IPS-NIHi7 (cell line): Measurements from ENCODE around the gene SOSTDC1.
"Not testable (repeated sequence)": the region's sequence is repeated elsewhere in the genome, so short reads cannot be mapped to it uniquely, and the experiment has no call there.

Source experiments
- DNase-seq: peaks from one replicate; pipeline ENCODE4 v3.0.0; 2012; ENCODE audit warnings: mixed read lengths; ENCODE audit errors: extremely low spot score

Gene SOSTDC1, protein sequence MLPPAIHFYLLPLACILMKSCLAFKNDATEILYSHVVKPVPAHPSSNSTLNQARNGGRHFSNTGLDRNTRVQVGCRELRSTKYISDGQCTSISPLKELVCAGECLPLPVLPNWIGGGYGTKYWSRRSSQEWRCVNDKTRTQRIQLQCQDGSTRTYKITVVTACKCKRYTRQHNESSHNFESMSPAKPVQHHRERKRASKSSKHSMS

DNA sequence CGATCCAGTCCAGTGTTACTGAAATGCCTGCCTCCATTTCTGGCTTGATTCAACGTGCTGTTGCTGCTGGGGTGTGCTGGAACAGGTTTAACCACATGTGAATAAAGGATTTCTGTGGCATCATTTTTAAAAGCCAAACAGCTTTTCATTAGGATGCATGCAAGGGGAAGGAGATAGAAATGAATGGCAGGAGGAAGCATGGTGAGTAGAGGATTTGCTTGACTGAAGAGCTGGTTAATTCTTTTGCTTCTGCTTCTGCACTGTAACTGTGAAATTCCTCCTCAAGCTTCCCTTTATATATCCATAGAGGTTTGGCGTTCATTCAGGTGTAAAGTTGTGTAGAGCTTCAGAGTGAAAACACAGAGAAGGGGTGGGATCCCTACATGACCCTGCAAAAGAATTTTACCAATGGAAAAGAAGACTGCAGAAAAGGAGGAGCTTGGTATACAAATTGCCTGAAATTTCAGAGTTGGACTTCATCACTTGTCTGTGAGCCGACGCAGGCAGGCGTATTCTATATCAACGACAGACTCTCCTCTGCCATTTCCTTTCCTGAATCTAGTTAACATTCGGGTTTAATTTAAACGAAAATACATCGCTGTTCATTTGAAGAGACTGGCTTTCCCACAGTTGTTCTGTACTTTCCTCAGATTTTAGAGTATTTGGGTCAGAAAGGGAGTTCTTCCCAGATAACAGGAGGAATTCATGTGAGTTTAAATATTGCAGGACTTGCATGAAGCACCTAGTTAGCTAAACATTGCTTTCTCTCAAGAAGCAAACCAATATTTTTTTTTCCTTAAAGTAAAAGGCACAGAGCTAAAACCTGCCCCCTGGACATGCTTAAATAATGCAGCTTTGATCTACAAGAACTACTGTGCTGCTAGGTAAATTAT, at the start of gene SOSTDC1:
Gene SOSTDC1, minus strand, starts transcription at position 270 of the 893 bp plus-strand sequence. Its CDS starts 70 bp downstream, at position 200.
- DNase-seq = peak; percentile 14

DNA sequence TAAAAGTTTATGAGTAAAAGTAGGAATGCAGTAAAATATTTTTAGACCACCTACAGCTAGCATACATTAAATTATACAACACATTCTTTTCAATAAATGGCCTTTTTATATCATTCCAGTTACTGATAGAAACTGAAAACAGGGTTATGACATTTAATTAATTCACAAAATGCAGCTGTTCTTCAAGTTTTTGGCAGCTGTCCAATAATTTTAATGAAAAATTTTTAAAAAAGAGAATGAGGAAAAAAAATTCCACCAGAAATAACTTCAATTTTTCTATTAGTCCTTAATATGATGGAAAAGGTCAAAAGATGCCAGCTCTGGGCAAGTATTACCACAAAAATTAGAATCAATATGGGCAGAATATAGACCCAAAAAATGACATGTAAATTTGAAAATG, 49.2 kb upstream of the SOSTDC1 start:
- no peak for DNase-seq

DNA sequence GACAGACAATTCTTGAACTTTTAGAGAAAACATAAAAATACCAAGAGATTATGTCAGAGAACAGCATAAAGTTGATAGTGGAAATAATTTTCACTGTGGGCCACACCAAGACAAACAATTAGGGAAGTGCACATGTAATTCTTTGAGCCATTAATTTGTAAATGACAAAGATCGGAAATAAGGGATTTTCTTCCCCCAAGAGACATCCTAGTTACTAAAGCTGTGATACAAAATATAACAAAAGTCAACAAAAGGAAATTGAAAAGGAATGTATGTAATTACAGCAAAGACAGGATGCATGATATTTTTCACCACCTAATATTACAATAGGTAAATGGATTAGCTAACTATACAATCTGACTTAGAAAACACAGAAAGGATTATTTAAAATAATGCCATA, 48.7 kb upstream of the SOSTDC1 start:
- no peak for DNase-seq

DNA sequence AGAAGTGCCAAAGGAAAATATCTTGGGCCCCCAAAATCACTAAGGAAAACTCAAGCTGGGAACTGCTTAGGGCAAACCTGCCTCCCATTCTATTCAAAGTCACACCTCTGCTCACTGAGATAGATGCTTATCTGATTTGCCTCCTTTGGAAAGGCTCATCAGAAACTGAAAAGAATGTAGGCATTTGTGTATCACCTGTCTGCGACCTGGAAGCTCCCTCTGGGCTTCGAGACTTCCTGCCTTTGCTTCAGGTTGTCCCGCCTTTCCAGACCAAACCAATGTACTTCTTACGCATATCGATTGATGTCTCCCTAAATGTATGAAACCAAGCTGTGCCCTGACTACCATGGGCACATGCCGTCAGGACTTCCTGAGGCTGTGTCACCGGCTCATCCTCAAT, 46.6 kb upstream of the SOSTDC1 start:
- DNase-seq = no peak

DNA sequence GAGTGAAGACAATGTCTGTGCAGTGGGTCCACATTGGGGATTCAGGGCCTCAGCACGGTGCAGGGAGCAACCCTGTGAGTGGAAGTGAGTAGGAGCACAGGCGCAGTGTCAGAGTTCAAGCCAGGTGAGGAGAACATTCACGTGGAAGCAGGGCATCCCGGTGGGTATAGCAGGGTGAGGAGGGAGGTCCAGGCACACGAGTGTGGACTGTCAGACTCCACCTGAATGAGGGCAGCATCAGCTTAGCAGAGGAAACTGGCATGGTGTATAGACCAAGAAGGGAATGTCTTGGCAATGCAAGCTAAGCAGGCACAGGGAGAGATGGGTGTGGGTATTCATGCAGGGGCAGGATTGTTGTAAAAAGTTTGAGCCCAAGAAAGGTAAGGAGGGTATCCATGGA, 45.8 kb upstream of the SOSTDC1 start:
- DNase-seq = no peak

DNA sequence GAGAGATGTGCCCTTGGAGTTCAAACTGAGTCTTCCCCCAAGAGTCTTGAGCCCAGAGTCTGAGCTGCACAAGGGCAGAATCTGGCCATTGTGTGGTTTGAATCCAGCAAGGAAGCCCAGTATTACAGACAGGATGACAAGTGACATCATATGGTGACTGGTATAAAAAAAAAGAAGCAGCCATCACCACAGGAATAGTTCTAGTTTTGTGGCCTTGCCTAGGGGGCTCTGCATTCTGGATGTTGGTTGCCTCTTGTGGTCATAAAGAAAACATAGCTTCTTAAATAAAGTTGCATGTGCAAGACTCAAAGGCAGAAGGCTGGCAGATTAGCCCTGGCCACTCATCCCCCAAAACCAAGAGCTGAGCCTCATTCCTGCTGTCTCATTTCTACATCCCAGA, 44.3 kb upstream of the SOSTDC1 start:
- DNase-seq = no peak

DNA sequence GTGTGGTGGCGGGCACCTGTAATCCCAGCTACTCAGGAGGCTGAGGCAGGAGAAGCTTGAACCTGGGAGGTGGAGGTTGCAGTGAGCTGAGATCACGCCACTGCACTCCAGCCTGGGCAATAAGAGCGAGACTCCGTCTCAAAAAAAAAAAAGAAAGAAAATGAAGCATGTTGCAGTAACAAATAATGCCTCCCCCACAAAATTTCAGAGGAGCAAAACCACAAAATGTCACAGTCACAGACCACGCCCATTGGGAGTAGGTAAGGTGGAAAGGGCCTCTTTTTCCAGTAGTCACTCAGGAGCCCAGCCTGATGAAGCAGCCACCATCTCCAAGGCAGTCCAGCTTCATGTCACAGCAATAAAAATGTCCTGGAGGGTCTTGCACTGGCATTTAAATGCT, 40.9 kb upstream of the SOSTDC1 start:
- DNase-seq = not testable (repeated sequence)

DNA sequence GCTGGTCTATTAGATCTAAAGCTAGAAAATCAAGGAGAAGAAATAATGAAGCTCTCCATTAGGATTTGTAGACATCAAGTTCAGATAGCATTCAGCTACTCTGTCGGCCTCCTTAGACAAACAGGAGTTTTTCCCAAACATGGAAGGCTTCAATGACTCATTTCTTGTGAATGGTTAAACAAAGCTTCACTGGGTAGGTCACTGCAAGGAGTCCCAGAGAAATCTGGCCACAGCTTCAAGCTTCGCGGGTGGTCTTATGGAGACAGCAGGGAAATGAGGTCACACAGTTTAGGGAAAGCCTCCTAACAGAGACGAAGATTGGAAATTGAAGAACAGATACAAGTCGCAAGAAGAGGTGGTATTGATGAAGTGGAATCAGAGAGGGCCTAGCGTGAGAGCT, 38.5 kb upstream of the SOSTDC1 start:
- DNase-seq = peak; percentile 36

DNA sequence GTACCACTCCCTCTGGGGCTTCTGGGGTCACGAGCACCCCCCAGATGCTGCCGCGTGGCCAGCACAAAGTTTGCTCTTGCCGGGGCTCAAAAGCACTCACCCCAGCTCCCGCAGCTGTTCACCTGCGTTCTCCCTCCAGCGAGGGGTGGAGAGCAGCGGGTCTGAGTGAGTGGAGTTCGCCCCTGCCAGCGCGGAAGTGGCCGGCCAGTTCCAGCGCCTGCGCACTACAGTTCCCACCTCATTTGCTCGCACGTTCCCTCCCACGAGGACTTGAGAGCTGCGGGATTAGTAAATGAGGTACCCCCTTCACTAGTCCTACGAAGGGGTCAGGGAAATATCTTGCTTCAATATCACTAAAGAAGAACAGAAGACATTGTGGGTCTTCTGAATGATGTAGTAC, 36.8 kb upstream of the SOSTDC1 start:
- DNase-seq = no peak

DNA sequence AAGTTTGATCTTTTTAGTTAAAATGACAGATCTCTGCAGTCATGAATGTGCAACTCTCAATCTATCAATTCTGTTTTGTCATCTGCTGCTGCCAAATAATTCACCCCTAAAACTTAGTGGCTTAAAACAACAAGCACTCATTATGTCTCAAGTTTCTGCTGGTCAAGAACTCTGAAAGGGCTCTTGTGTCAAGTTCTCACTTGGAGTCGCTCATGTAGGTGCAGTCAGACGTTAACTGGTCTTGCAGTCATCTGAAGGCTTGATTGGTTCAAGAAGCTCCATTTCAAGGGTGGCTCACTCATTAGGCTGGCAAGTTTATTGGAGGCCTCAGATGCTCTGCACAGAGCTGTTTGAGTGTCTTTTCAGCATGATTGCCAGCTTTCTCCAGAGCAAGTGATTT, 32.6 kb upstream of the SOSTDC1 start:
- DNase-seq = no peak

DNA sequence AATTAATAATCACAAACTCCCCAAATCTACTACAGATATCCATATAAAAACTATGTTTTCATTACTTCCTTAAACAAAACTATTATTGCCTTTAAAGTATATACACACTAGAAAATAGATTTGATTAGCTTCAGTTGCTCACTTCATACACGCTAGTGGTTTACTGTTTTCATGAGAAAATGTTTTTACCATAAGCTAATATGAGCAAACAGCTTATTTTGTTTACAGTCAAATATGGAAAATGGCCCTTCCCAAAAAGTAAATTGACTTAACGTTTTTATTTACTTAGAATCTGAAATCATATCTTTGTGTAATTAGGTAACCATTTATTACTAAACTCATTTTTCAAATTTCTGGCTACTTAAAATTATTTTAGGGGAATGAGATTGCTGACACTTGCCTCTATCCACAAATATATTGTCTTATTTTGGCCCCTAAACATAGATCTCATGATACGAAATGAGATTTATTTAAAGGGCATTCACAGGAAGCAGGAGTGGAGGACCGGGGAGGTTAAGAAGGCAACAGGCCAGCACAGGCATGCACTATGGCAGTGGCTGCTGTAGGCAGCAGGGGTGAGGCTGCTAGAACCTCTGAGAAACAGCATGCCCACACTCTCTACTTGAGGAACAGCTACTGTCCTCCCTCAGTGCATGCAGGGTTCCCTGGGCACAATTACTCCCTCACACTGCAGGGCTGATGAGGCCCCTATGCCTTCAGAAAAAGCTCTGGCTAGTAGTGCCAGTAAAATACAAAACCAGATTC, 29.6 kb upstream of the SOSTDC1 start:
- DNase-seq = no peak

DNA sequence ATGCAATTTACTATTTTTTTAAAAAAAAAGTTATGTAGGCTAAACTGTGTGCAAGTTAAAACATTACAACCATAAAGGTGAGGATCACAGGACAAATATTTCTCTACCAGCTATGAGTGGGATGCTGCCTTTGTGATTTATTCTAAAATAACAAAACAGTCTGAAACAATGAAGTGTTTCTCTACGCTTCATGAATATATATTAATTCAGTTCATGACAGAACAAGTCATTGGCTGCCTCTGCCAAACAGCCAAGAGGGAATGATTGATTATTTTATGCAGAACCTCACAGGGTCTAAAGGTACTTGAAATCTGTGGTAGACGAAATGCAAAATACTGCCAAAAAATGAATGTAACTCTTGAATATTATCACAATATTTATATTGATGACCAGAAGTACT, 29.0 kb upstream of the SOSTDC1 start:
- no peak for DNase-seq

DNA sequence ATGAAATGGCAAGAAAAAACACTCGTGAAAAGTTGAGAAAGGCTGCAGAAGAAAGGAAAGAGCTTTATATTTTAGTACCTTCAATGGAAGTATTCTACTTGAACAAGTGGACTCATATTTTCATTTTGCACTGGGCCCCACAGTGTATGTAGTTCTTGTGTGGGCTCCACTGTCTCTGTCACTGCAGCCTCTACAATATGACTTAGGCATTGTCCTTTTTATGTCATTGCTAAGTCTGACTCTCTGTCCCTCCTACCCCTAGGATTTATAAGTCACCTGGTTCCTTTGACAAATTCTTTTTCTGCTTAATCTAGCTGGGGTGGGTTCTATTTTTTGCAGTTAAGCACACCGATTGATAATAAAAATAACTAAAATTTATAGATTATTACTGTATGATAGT, 27.7 kb upstream of the SOSTDC1 start:
- DNase-seq = no peak

DNA sequence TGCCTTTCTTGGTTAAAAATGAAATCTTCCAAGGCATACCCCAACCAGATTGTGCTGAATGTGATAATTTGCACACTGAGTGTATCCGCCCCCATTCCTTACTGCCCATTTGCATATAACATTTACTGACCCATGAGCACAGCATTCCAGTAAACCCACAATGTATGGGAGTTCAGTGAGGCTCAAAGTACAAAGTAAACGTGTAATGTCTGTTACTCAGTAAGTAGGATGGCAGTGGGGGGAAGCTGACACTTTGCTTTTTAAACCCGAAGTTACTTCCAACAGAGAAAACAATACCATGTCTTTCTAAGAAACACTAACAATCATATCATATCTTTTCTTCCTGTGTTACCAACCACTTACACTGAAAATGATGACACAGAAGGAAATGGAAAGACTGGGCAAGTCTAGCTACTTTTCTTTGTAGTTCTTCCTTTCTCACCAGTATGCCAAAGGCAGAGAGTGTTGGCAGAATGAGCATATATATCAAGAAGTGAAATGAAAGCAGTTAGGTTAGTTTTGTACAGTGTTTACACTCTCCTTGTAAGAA, 27.1 kb upstream of the SOSTDC1 start:
- no peak for DNase-seq

DNA sequence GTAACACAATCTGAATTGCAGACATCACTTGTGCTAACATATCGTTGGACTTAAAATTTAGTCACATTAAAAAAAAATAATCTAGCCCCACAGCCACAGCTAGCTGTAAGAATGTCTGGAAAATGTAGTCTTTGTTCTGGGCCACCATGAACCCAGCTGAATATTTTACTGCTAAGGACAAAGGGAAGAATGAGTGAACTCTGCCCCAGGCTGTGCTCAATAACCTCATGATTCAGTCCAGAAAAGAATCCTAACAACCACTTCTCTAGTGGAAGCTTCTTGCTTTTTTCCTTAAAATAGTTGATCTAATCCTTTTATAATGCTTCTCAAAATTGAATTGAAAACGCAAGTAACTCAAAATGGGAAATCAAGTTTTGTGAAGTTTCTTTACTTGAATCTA, 25.6 kb upstream of the SOSTDC1 start:
- DNase-seq = no peak

DNA sequence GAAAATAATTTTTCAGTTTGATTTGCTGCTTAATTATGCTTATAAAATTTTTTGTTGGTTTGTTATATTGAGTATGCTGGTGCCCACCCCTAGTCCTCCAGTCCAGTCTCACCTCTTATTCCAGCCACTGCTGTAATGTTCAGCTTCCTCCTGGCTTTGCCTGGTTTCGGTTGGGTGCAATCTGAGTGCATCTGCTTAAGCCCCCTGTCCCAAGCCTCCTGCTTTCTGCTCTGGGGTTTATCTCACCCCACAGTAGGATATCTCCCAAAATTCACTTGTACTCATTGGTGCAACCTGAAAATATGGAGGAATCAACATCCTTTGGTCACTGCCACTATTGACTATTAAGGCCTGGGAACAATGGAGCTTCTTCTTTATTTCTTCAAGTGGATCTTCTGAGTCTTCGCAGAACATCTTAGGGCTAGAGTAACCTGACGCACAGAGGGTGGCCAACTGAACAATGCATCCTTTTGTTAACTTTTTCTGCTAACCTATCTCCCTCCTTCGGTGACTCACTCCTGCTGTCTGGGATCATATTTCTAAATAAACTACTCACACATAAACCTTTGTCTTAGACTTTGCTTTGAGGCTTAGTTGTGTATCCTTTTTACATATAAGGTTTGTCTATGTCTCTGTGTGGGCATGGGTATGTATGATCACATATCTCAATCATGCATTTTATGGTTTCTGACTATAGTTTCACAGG, 19.1 kb upstream of the SOSTDC1 start:
- DNase-seq = peak; percentile 26

DNA sequence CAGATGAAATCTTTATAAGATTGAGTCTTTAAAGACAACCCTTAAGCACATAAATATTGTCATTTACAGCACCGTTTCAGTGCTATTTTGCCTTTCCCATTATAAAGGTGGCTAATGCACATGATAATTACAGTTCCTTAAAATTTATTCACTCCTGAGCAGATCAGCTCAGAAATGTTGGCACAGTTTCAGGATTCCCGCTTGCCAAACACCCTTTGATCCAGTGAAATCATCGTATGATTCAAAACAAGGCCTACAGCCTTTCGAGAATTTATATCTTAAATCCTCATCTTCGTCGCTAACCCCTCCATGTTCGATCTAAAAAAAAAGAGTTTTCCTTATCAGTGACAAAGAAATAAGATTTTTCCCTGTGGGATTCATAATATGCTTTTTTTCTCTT, 14.1 kb upstream of the SOSTDC1 start:
- no peak for DNase-seq

DNA sequence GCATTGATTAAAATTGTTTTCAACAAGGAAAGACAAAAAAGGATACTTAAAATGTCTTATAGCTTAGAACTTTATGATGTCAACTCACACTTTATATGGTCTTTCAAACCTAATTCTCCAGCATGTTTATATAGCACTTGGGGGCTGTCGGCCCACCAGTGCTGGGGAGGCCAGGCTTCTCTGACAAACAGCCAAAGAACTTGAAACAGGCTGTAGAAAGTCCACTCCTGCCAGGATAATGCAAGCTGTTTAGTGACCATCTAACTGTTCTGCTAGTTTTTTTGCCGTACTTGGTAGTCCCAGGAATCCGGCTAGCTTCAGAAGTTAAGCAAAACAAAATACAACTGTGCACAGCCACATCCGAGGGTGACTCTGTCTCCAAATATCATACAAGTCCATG, 13.6 kb upstream of the SOSTDC1 start:
- DNase-seq = no peak

DNA sequence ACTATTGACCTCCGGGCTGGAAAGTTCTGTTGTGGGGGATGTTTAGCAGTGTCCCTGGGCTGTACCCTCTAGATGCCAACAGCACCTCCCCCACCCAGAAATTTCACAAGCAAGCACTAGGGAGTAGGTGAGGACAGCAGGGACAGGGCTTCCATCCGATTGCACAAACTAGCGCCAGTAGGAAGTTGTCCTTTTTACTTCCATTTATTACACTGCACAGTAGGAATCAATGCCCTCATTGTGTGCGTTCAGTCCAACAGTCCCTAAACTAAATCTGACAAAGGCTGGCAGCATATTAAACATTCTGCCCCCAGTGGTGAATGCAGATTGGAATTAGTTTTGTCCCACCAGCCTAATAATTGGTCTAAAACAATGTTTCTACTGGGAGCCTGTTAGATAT, 6.4 kb upstream of the SOSTDC1 start:
- no peak for DNase-seq

DNA sequence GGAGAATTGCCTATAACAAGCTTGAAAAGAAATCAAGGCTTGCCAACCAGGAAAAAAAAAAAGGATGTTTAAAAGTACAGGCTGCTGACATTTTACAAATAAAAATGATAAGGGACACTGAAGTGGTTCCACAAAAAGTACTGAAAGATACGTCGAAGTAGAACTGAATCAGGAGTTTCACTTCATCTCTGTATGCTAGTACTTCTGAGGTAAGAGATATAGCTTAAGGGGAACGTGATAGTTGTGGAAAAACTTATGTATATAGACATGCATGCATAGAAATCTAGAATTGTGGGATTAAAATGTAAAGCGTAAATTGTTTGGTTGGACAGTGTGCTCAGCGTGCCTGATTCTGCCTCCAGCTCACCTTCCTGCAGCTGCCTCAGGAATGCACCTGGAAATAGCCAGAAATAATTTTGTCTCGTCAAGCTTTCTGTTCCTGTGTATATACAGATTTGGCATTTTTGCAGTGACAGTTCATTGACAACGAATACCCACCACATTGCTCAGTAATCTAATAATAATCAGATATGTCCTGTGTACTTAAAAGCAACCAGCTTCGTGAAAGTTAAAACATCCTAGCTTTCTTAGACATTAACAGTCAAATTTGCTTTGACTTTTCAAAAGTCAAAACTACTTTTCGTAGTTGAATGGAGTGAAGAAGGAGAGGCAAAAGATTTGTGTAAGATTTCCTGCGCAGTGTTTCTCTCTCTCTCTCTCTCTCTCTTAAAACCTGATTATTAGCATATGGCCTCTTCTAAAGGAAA, 1.4 kb downstream of the SOSTDC1 start:
- no peak for DNase-seq

DNA sequence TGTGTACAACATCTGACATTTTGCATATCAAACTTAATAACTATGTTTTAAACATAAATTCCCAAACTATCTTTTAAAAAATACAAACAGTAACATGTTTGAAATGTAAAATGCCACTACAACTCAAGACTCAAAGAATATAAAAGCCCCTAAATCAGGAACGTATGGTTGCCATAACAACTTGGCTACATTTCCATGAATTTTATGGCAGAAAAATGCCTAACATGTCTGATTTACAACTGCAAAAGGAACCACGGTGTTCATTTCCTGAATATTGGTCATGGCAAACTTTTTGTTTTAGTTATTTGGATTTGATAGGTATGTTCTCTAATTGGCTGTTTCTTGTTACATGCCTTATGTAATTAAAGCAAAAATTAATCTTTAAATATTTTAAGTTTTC, 2.0 kb downstream of the SOSTDC1 start:
- DNase-seq = no peak
